WERI-Rb-1 (cell line): Measurements from ENCODE around the gene PPFIA2.

Experiments
- DNase-seq: peaks from one replicate; pipeline ENCODE4 v3.0.0-alpha.2; 2020
- H3K27ac ChIP-seq: fragments of 250-450 bp; sonication (Bioruptor Pico); 2 replicates; pipeline ENCODE4 v1.5.1; 2020; ENCODE audit warnings: mild to moderate bottlenecking, moderate library complexity
- H3K27me3 ChIP-seq: fragments of 250-450 bp; sonication (Bioruptor Pico); 2 replicates; pipeline ENCODE4 v1.5.1; 2021; ENCODE audit warnings: mild to moderate bottlenecking, low read depth, moderate library complexity; ENCODE audit not compliant: insufficient read depth, severe bottlenecking
- H3K36me3 ChIP-seq: fragments of 250-450 bp; sonication (Bioruptor Pico); 2 replicates; pipeline ENCODE4 v1.5.1; 2020; ENCODE audit warnings: mild to moderate bottlenecking, moderate library complexity
- H3K4me3 ChIP-seq: 2 replicates; pipeline ENCODE4 v1.5.1; 2011; ENCODE audit warnings: low read depth, mild to moderate bottlenecking, control low read depth, low read length
- H3K9me3 ChIP-seq: fragments of 250-450 bp; sonication (Bioruptor Pico); 2 replicates; pipeline ENCODE4 v1.5.1; 2021; ENCODE audit warnings: mild to moderate bottlenecking, moderate library complexity; ENCODE audit not compliant: severe bottlenecking
- CTCF ChIP-seq: IDR thresholded peaks from 2 replicates; pipeline ENCODE4 v1.5.1; 2011; ENCODE audit warnings: low read depth, mild to moderate bottlenecking, control low read depth, inconsistent platforms, low read length

Gene PPFIA2

DNA sequence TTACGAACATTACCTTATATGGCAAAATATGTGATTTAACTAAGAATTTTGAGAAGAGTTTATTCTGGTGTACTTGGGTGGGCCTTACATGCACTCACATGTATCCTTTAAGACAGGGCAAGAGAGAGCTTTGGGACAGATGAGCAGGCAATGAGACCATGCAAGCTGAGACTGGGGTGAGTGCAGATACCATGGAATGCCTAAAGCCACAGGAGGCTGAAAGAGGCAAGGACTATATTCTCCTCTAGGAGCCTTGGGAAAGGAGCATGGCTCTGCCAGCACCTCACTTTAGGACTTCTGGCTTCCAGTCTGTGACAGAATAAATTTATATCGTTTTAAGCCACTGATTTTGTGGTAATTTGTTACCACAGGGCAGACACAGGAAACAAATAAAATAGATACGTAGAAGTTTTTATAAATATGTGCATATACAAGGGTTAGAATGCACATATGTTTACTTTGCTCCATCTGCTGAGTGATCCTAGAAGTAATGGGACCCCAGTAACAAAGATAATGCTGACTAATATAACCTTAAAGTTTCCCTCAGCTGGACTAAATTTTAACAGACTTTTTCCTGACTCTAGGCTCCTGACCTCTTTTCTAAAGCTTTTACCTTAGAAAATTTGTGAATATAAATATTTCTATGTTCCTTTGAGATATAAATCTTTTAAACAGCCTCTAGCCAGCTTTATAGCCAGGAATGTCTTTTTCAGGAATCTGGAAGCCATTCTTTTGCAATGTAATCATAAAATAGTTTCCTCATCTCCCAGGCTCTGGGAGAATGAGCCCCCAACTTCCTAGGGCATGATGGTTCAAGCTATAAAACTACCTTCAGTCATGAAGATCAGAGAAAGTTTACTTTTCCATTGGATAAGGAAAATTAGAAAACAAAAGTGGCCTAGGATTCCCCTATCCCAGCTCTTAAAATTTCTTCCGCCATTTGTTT lies 216.8 kb downstream of the PPFIA2 start:
- no peaks in the 10 kb centered on the region for H3K9me3 ChIP-seq
- H3K4me3 ChIP-seq: no peak overlapping the region
- H3K27ac ChIP-seq: no peak overlapping the region
- TF ChIP-seq CTCF: no peak
- no peak for DNase-seq
- no peaks in the 10 kb centered on the region for H3K27me3 ChIP-seq
- H3K36me3 ChIP-seq: no peaks in the 10 kb centered on the region

- Histone ChIP-seq H3K27me3 (no peaks in the 10 kb centered on the region), H3K36me3 (no peaks in the 10 kb centered on the region), H3K4me3 (no peak overlapping the region), H3K9me3 (no peaks in the 10 kb centered on the region), H3K27ac (no peak overlapping the region)
- no peak for DNase-seq
- TF ChIP-seq CTCF: no peak
Measured at GRCh38 chr12:81541121-81541520, 218.0 kb downstream of the PPFIA2 start.

DNA sequence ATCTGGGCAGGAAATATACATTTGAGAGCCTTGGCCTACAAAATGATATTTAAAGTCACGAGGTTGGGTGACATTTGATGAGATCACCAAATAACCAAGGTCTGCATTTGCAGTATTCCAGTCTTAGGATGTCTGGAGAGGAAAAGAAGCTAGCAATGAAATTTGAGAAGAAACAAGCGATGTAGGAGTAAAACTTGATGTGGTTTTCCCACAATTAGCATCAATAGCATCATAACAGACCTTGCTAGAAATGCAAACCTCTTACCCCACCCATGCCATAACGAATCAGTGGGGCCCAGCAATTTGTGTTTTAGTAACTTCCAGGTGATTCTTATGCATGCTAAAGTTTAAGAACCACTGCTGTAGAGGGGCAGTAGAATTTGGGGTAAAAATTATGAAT lies 219.9 kb downstream of the PPFIA2 start:
- H3K4me3 ChIP-seq: no peak overlapping the region
- no peak overlapping the region for H3K27ac ChIP-seq
- H3K27me3 ChIP-seq: no peaks in the 10 kb centered on the region
- no peaks in the 10 kb centered on the region for H3K36me3 ChIP-seq
- DNase-seq: no peak
- H3K9me3 ChIP-seq: no peaks in the 10 kb centered on the region
- TF ChIP-seq CTCF: no peak

DNA sequence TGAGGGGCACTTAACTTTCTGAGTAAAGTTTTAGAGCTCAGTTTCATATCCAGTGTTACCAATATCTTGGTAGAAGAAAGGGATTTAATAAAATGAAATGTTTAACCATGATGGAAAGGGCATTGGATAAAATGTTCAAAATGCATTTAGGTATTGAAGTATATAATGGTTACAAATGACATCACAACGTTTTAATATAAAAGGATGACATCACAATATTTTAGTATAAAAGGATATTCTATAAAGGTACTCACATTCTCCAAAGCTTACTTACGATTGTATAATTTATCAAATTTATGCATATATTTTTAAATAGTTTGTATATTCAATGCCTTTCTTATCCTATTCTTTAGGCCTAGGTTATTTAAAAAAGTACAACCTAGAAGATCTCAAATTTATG lies 226.1 kb downstream of the PPFIA2 start:
- DNase-seq: no peak
- no peak for TF ChIP-seq CTCF
- no peaks in the 10 kb centered on the region for H3K27me3 ChIP-seq
- H3K4me3 ChIP-seq: no peak overlapping the region
- H3K27ac ChIP-seq: no peak overlapping the region
- no peaks in the 10 kb centered on the region for H3K9me3 ChIP-seq
- no peaks in the 10 kb centered on the region for H3K36me3 ChIP-seq

GRCh38 chr12:81530352-81530751 lies 228.8 kb downstream of the PPFIA2 start:
- H3K9me3 ChIP-seq: no peaks in the 10 kb centered on the region
- no peak for DNase-seq
- no peaks in the 10 kb centered on the region for H3K27me3 ChIP-seq
- H3K27ac ChIP-seq: no peak overlapping the region
- no peak overlapping the region for H3K4me3 ChIP-seq
- H3K36me3 ChIP-seq: no peaks in the 10 kb centered on the region
- TF ChIP-seq CTCF: no peak
